ENCODE data around the gene PLIN5. TPM values are rescaled to one million over a fixed set of nuclear protein-coding genes. Genes with fewer than 3 reads are reported as not detected.

The PLIN5 gene
- total RNA-seq, 2 experiments from 2014 or later, result 0.27 TPM; not detected in 1

- Mint-ChIP-seq H3K27ac (no peak overlapping the region), H3K36me3 (ENCODE audit: low read depth) (no peaks in the 10 kb centered on the region), H3K27me3 (no peaks in the 10 kb centered on the region), H3K9me3 (no peaks in the 10 kb centered on the region), H3K4me1 (ENCODE audit: low read depth) (no peaks in the 10 kb centered on the region), H3K4me3 (no peak overlapping the region)
- no peak for DNase-seq
- intact Hi-C loops (cut with micrococcal nuclease), result no loop called here
- TF ChIP-seq CTCF (IDR thresholded peaks at IDR 0.05), result no peak
- no peak for ATAC-seq
- CTCF ChIA-PET, result interaction anchor here (1.7 kb wide), 1 partner anchor 8 kb away, joined by 3 read pairs; no protein-coding TSS in a partner anchor
- POLR2A ChIA-PET, result no interaction called here
Measured at GRCh38 chr19:4515732-4516131, 19.3 kb downstream of the PLIN5 start.

GRCh38 chr19:4513248-4513647, 21.8 kb downstream of the PLIN5 start:
- POLR2A ChIA-PET, result no interaction called here
- no peaks in the 10 kb centered on the region for H3K9me3 Mint-ChIP-seq

GRCh38 chr19:4512070-4512469, 23.0 kb downstream of the PLIN5 start:
- H3K36me3 Mint-ChIP-seq (ENCODE audit: low read depth), result no peaks in the 10 kb centered on the region
- DNase-seq (no peak), ATAC-seq (no peak)
- no peaks in the 10 kb centered on the region for H3K27me3 Mint-ChIP-seq
- intact Hi-C loops (cut with micrococcal nuclease), result no loop called here
- H3K4me3 Mint-ChIP-seq, result no peak overlapping the region
- H3K9me3 Mint-ChIP-seq, result no peaks in the 10 kb centered on the region
- H3K4me1 Mint-ChIP-seq (ENCODE audit: low read depth), result no peaks in the 10 kb centered on the region
- ChIA-PET CTCF (no interaction called here), POLR2A (no interaction called here)
- TF ChIP-seq CTCF (IDR thresholded peaks at IDR 0.05), result no peak
- H3K27ac Mint-ChIP-seq, result no peak overlapping the region

More at GRCh38 chr19:4513248-4513647, 21.8 kb downstream of the PLIN5 start:
- Mint-ChIP-seq H3K4me3 (no peak overlapping the region), H3K27me3 (no peaks in the 10 kb centered on the region), H3K36me3 (ENCODE audit: low read depth) (no peaks in the 10 kb centered on the region), H3K27ac (no peak overlapping the region), H3K4me1 (ENCODE audit: low read depth) (no peaks in the 10 kb centered on the region)
- CTCF ChIA-PET, result no interaction called here
- DNase-seq (no peak), ATAC-seq (no peak)
- intact Hi-C loops (cut with micrococcal nuclease), result no loop called here
- no peak for TF ChIP-seq CTCF (IDR thresholded peaks at IDR 0.05)

GRCh38 chr19:4511300-4512054, 23.5 kb downstream of the PLIN5 start:
- H3K4me3 Mint-ChIP-seq, result no peak overlapping the region
- H3K36me3 Mint-ChIP-seq (ENCODE audit: low read depth), result no peaks in the 10 kb centered on the region
- ATAC-seq (no peak), DNase-seq (no peak)
- H3K9me3 Mint-ChIP-seq, result no peaks in the 10 kb centered on the region
- intact Hi-C loops (cut with micrococcal nuclease), result no loop called here
- H3K27ac Mint-ChIP-seq, result no peak overlapping the region
- no peak for TF ChIP-seq CTCF (IDR thresholded peaks at IDR 0.05)
- ChIA-PET CTCF (no interaction called here), POLR2A (no interaction called here)
- H3K4me1 Mint-ChIP-seq (ENCODE audit: low read depth), result peaks cover 4% of the 10 kb centered on the region
- no peaks in the 10 kb centered on the region for H3K27me3 Mint-ChIP-seq

- TF ChIP-seq CTCF (IDR thresholded peaks at IDR 0.05), result no peak
- Mint-ChIP-seq H3K4me1 (ENCODE audit: low read depth) (peaks cover 8% of the 10 kb centered on the region), H3K4me3 (no peak overlapping the region), H3K9me3 (no peaks in the 10 kb centered on the region), H3K36me3 (ENCODE audit: low read depth) (peaks cover 3% of the 10 kb centered on the region), H3K27me3 (no peaks in the 10 kb centered on the region), H3K27ac (no peak overlapping the region)
- ChIA-PET CTCF (no interaction called here), POLR2A (interaction anchor here (0.7 kb wide), 1 partner anchor 1460 kb away, joined by 3 read pairs; no protein-coding TSS in a partner anchor)
- DNase-seq, result no peak
- no peak for ATAC-seq
- intact Hi-C loops (cut with micrococcal nuclease), result no loop called here
Measured at GRCh38 chr19:4510435-4511255, 24.4 kb downstream of the PLIN5 start.
